ENCODE measurements around the gene IGSF11.
A peak's percentile ranks its signal among the peaks of the same experiment; 100 is the strongest.

IGSF11 gene

DNA sequence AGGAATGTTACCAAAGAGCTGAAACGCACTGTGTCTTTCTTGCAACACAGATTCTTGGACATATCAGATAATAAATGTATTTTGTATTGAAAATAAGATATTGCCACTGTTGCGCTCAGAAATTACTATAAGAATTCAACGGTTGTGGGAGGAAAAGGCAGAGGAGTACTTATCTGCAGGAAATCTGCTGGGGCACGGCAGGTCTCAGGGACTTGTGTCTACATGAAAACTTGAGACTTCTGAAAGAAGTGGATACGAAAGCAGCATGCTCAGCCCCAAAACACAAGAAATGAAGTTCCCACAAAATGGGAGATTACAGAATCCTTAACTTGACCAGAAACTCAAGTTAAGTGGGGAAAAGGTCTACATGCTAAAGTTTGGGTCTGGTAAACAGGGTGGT lies 86.5 kb downstream of the IGSF11 start:
- no peak for DNase-seq

DNA sequence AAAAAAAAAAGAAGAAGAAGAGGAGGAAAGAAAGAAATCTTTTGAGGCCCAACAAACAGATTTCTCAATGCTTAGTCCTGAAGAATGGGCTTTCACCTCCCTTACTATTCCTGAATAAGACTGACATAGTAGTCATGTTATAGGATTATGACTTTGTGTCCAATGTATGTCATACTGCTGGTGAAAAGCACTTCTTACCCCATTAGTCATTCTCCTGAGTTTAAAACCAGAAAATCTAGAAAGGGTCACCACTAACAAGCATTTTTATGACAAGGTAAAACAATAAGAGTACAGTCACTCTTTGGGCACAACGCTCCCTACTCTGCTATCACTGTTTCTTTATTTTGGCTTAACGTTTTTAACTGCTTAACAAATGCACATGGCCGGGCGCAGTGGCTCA lies 88.2 kb downstream of the IGSF11 start:
- DNase-seq = no peak

DNA sequence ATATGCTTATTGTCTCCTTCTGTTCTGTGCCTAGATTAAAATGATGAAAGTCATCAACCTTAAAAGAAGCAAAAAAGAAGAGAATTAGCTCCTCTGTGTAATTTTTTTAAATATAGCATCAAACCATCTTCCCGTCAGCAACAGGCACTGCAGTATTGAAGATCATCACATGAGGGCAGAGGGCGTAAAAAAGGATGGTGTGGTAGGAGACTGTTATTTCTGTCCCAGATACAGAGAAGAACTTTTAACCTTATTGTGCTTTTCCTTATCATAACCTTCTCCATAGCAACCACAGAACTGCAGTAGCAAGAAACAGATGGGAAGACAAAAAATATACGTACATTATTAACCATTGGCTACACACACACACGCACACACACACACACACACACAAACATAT lies 88.8 kb downstream of the IGSF11 start:
- no peak for DNase-seq

DNA sequence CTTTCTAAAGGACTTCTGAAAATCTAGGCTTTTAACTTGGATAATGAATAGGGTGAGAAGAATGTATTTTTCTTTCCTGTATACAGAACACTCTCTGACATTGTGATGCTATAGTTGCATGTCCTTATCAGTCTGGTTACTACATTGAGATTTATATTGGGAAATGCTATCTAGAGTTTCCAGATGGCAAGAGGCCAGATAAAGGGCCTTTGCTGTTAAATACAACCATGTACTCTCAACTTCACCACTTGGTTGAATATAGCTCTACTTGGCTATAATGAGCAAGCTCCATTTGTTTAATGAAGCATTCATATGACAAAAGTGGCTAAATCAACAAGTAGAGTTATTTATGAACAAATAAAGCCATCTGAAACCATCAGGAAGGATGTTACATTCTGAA lies 91.0 kb downstream of the IGSF11 start:
- DNase-seq = no peak

DNA sequence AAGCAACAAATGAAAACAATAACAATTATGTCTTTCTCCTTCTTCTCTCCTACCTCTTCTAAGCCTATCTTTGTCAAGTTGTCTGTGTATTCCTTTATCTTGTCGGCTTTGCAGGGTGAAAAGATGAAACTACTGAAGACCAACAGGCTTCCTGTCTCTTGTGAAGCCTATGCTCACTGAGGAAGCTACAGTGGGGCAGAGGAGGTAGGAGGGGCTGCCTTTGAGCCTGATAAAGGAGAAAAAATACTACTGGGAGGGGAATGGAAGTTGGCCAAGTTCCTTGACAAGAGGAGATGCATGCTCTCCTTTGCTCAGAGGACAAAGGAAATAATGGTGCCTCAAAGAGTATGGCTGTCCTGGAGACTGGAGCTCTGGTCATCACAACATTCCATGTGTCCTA lies 92.0 kb downstream of the IGSF11 start:
- DNase-seq = no peak

DNA sequence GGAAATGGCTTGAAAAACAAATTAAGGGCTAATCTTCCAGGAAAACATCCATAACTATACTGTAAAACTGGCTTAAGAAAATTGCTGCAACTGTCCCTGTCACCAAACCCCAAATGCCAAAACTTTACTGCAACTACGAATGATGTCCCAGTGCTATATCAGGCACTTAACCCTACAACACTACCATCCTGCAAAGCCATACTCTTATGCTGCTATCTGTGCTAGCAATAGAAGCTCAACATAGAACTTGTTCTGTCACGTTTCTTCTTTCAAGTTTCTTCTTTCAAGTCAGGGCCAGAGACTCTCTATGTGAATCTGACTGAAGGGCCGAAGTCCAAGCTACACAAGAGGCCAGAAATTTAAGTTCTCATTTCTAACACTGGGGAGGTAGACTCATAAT lies 92.5 kb downstream of the IGSF11 start:
- DNase-seq = no peak

DNA sequence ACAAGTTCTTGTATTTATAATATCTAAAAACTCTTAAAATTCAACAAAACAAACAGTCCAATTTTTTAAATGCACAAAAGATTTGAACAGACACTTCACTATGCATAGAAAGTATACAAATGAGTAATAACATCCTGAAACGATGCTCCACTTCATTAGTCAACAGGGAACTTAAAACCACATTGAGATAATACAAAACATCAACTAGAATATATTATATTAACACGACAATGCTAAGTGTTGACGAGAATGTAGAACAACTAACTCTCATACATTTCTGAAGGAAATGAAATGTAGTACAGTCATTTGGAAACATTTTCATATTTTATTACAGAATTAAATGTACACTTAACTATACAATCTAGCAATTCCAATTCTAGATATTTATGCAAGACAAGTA lies 93.4 kb downstream of the IGSF11 start:
- DNase-seq = no peak

DNA sequence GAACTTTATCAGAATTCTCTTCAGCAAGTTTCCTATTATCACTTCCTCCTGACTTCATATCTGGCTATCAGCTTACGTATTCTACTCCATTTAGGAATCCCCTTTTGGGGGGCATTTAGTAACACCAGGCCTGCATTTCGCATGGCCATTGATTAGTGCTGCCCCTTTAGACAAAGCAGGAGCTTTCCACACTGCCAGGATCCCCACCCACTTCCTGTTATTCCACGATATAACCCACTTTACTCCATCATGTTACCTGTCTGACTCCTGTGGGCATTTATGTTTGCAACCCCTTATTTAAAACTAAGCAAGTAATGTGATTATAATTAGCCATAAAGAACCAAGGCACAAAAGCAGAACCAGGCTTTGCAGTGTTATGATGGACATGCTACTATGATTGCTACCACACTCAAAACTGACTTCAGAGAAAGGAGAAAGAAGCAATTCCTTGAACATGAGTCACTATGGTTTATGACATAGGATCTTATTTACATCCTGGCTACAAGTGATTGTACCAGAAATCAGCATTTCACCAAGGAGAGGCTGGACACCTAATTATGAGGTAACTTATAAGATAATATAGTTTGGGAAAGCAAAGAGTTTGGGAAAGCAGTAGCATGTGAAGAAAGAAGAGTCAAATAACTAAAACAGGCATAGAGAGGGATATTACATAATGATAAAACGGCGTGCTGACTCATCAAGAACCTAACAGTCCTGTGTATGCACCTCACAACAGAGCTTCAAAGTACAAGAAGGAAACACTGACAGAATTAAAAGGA lies 96.3 kb downstream of the IGSF11 start:
- DNase-seq = peak; percentile 13

DNA sequence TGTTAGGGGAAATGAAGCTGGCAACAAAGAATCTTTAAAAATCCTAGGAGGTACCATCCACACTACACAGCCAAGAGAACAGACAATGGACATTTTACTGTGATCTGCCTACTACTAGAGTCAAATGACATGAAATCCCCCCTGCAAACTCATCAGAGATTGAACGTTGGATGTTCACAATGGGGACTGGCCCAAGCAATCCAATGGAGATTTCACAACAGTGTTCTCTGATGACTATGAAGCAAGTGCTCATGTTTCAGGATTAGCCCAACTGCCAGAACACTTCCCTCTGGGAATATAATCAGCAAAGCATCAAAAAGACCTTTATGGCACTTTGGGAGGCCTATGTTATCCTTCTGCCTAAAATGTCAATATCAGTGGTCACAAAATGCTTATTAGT lies 97.8 kb downstream of the IGSF11 start:
- DNase-seq = no peak

DNA sequence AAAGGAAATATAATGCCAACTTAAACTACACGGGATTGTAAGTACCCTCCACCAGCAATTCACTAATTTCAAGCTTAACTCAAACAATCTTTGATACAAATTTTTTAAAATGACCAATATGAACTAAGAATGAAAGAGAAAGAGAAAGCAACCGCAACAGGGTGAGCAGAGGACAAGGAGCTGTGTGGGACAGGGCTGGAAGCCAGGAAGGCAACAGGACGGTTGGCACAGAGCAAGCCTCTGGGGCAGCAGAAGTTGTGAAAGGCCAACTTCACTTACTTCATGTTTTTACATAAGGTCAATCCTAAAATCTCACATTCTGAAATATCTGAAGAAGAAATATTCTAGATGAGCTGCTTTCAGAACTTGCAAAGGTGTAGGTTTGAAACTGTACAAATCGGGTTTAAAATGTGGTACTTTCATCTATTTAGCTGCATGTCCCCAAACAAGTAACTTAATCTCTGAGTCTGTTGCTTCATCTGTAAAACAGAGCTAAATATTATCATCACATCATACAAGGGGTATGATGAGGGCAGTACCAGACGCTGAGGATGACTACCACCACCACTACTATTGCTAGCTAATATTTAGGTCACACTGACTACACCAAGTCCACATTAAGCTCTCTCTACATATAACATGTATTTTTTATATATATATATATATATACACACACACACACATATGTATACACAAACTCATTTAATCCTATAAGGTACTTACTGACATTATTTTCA lies 101.7 kb downstream of the IGSF11 start:
- no peak for DNase-seq

DNA sequence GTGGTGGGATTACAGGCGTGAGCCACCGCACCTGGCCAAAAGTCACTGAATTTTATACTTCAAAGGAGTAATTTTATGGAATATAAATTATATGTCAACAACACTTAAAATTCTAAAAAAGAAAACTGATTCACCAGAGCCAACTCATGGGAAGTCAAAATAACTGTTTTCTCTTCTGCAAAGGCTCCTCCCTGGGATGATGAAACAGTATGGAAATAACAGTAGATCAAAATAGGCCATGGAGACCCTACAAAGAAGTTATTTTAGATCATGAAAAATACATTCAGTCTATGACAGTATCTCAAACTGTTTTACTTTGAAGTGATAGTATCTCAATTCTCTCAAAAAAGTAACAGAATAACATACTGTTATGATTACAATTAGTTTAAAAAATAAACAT lies 102.7 kb downstream of the IGSF11 start:
- DNase-seq = no peak

DNA sequence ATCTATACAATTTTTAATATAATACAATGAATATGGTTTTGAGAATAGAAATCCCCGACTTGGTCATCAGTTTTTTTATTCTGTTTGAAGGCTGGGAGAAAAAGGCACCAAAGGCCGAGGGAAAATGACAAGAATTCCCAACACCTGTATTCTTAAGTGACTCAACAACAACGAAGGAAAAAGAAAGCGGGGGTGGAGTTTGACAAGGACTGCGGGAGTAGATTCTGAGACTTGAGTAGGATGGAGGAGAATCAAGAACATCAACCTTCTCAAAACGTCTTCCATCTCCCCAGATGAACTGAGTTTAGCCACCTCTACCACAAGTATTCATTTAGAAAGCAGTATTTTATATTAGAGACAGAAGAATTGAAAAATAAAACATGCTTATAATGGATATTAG lies 107.2 kb downstream of the IGSF11 start:
- DNase-seq = no peak

DNA sequence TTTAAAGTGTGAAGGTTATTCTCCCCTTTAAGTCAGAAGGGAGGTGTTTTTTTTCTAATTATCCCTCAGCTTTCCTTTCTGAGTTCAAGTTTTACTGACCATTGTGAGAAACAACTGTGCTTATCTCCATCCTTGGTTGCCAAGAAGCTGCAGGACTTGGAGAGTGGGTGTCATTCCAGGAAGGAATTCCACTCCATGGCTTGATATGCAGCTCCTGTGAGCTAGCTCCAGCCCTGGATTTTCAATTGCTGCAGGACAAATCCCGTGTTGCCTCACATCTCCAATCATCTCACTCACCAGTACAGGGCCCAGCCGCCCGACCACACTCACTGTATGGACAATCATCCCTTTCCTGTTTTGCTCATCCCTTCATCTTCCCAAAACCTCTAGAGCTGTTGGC lies 122.5 kb downstream of the IGSF11 start:
- no peak for DNase-seq

DNA sequence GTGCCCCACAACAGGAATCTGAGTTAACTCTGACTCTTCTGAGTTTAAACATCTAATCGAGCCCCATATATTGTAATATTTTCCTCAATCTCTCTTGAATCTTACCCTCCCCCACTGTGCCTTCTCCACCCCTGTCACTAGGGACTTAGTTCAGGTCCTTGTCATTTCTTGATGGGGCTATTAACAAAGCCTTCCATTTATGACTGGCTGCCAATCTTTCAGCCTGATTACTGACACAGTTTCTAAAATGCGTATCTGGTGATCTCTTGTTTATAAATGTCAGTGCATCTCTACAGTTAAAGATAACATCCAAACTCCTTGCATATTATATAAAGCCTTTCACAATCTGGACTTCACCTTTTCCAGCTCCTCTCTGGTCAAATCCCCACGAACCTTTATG lies 124.3 kb downstream of the IGSF11 start:
- no peak for DNase-seq

DNA sequence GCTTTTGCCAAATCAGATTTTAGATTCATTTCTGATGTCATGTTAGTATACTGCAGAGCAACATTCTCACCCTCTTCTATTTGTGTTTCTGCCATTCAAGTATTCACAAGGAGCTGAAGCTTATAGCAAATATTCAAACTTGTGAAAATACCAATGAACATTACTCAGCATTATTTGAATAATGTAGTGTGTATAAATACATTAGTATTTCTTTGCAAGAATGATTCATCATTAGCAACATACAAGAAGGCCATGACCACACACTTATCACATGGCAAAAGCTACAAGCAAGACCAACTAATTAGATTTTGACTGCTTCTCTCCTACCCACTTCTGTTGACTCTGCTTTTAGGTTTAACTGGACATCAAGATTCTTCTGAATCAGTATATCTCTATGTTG lies 124.9 kb downstream of the IGSF11 start:
- no peak for DNase-seq

DNA sequence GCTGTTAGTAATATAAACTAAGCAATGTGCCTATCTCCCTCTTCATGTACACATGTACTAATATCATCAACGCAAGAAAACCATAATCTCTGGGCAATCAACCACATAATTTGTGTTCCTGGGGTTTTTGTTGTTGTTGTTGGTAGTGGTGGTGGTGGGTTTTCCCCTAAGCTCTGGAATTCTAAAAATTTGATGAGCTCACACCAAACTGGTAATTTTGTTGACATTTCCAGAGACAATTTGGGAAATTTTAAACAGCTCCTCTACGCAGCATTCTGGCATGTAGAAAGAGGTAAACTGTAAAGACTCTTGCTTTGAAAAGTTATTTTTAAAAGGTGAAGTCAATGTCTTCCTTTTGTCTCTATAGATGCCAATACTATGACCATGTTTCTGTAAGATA lies 126.7 kb downstream of the IGSF11 start:
- no peak for DNase-seq

DNA sequence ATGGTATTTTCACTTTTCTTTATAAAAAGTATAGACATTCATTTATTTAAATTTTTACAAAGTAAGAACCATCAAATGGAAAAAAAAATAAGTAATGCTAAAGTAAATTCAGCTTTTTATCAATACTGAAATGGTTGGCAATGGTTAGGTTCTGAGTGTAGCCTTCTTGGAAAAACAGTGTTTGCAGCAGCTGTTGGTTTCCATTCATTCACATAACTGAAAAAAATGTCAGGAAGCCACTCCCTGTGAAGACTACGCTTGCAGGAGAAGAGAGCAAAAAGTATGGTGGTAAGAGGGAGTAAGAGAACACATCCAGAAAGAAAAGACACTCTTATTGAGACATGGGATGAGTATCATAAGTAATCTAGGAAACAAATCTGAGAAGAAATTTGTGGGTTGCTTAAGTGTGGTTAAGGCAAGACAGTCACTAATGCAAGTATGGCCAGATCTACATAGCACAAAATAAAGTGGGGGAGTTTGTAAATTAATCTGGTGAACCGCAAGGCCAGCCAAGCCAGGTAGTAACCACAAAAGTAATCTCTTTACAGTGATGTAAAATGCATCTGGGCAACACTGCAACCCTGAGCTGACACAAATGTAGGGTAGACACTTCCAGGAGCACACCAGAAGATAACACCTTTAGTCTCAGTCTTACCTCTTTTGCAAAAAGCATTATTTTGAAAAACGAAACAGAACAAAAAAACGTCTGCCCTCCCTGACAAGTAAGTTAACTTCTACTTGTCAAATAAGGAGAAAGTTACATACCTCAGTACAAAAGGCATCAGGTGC lies 133.7 kb downstream of the IGSF11 start:
- no peak for DNase-seq

DNA sequence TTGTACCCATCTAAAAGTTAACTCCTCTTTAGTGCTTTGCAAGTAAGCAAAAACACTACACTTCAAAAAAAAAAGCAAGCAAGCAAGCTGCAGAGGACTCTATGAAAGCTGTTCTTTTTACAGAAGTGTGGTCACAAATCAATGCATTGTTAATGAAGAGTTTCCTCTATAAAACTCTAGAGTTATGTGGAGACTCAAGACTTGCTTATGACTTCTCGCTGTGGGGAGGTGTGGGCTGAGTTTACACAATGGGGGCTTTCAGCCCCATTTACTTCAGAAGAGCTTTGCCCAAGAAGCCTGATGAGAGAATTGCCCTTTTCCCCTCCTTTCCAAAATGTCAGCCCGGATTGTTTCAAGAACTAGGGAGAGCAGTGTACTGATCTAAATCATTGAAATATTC lies 144.4 kb downstream of the IGSF11 start:
- DNase-seq = no peak

DNA sequence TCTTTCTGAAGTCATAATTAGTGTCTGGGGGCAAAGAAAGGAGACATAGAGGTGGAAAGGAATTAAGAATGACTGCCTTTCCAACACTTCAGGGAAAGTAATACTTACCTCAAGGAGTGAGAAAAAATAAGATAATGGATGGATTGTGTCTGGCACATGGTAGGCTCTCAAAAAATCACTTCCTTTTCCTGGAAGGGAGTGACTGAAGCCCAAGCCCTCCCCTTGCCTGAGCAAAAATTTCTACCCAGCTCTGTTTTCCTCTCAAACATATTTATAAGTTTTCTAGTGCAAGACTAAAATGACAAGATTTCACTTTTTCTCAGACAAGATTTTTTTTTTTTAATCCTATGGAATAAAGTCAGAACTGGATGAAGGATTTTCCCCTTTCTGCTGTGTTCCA lies 145.0 kb downstream of the IGSF11 start:
- DNase-seq = no peak

DNA sequence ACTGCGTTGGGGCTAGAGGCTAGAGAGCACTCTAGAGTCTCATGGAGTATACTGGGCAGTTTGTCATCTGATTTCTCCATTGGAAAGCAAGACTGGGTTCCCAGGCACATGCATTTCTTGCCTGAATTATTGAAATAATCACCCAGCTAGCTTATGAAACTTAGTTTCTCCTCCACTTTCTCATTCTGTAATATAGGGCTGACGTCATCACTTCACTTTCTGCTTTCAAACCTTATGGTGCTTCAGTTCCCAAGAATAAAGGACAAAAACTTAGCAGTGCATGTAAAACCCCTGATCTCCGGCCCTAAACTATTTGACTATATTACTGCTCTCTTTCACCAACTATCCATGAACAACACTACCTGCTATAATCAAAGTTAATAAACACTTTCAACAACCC lies 147.9 kb downstream of the IGSF11 start:
- DNase-seq = no peak

DNA sequence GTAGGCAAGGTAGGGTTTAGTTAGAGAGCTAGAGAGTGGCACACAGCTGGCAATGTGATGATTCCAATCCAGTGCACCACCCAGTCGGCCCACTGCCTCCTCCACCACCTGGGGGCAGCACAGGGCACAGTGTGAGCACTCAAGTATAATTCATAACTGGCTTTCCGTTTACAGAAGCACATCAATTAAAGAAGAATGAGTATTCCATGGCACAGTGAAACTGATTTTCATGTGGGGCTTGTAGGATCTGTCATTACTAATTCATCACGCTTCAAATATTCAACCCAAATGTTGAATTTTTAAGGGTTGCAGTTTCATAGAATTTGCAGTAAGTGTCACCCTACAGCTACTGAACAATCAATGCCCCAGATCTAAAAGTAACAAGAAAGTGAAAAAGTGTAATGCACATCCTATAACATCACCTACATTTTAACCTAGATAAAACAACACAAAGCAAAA lies 149.9 kb downstream of the IGSF11 start:
- DNase-seq = peak; percentile 13

DNA sequence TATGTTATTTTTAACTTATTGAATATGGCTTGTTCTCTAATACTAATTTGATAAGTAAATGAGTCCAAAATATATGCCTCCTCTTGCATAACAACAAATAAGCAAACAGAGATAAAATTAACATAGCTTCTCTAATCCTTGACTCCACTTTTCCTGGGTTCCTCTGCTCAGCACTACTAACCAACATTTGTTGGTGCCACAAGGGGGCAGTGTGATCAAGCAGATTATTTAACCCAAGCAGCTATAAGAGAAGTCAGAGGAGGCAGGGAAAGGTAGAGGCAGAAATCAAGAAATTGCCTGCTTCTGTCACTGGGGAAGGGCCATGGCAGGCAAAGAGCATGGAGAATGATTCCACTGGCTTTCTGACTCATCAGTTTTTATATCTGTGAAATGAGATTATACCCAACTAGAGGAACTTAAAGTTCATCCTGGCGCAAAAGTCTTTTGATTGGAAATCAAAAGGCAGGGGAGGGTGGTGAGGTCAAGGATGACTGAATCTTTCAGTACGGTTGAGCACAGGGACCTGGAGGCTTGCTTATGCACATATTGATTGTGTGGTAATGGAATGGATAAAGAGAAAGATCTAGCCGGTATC lies 152.2 kb downstream of the IGSF11 start:
- DNase-seq = no peak

DNA sequence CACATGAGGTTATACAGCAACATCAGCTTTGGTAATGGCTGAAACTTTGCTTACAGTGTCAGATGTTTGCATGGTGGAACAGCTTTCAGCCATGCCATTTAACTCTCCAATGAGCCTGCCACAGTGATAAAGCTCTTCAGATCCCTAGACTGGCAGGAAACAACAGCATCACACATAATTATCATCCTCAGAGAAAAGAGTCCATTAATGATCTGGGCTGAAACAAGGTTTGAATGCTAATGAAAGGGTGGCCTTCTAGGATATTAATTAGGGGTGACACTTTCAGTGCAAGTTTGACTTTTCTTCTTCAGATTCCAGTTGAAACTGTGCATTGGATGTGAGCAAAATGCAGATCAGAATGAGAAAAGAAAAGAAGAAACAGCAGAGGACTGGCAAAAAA lies 166.6 kb downstream of the IGSF11 start:
- no peak for DNase-seq
